Measurements from ENCODE around the gene ZBTB20. TPM values are rescaled to one million over a fixed set of nuclear protein-coding genes. Genes with fewer than 3 reads are reported as not detected.

The ZBTB20 gene
- total RNA-seq, 1 donor from 2014 or later = 32.5 TPM

DNA sequence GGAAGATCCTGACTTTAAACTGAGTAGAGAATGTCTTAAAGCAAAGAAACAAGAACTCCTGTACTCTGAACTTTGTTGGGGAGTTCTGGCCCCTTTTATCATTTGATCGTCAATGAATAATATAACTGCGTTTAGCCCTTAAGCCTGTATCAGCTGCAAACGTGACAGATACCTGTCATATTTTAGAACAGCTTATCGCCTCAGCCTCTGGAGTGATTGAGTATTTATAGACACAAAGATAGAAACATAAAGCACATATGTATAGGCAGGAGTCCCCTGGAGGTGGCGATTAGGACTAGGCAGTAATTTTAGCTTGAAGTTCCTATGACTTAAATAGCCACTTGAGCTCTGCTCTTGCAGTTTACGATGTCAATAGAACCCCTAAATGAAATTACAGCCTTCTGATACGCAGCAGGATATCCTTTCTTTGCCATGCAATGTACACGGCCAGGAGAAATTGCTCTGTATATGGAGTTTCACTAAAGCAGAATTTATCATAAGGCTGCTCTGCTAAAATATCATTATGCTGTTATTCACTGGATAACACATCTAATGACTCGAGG lies 531.5 kb downstream of the ZBTB20 start:
- no peak for DNase-seq (ENCODE audit: low read depth)
- no peak overlapping the region for H3K4me3 ChIP-seq (ENCODE audit: low read depth, low read length)
- no peaks in the 10 kb centered on the region for H3K27me3 ChIP-seq (ENCODE audit: control insufficient read depth, insufficient read depth, low read length)
- TF ChIP-seq, protein P1, sequence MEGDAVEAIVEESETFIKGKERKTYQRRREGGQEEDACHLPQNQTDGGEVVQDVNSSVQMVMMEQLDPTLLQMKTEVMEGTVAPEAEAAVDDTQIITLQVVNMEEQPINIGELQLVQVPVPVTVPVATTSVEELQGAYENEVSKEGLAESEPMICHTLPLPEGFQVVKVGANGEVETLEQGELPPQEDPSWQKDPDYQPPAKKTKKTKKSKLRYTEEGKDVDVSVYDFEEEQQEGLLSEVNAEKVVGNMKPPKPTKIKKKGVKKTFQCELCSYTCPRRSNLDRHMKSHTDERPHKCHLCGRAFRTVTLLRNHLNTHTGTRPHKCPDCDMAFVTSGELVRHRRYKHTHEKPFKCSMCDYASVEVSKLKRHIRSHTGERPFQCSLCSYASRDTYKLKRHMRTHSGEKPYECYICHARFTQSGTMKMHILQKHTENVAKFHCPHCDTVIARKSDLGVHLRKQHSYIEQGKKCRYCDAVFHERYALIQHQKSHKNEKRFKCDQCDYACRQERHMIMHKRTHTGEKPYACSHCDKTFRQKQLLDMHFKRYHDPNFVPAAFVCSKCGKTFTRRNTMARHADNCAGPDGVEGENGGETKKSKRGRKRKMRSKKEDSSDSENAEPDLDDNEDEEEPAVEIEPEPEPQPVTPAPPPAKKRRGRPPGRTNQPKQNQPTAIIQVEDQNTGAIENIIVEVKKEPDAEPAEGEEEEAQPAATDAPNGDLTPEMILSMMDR (IDR thresholded peaks at IDR 0.05; ENCODE audit: insufficient read depth, low read length, poor library complexity, severe bottlenecking) = no peak
- H3K36me3 ChIP-seq (ENCODE audit: control insufficient read depth, insufficient read depth, low read length) = no peaks in the 10 kb centered on the region

DNA sequence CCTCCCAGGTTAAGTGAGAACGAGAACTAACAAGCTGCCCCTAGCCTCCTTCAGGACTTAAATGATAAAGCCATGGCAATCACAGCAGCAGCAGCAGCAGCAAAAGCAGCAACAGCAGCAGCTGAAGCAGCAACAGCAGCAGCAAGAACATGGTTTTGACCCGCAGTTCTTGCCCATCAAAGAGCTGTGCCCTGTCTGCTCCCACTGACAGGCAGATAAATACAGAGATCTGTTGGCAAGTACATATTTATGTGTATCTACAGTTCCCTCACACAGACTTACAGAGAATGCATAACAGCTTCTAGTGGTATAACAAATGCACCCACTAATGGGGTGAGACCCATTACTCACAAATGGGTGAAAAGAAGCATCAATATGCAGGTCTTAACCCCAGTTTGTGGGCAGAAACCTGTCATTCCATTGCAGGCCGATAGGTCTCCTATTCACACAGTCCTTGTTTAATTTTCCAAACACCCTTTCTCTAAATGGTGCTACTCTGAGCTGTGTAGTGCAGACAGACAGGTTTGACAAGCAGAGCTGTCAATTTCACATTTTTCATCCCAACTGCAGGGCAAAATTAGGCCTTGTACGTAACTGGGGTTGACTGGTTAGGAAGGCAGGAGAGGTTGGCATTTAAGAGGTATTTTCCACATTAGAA lies 537.0 kb downstream of the ZBTB20 start:
- H3K36me3 ChIP-seq (ENCODE audit: control insufficient read depth, insufficient read depth, low read length) = no peaks in the 10 kb centered on the region
- TF ChIP-seq, protein P1 (IDR thresholded peaks at IDR 0.05; ENCODE audit: insufficient read depth, low read length, poor library complexity, severe bottlenecking) = no peak
- no peak for DNase-seq (ENCODE audit: low read depth)
- H3K4me3 ChIP-seq (ENCODE audit: low read depth, low read length) = no peak overlapping the region
- H3K27me3 ChIP-seq (ENCODE audit: control insufficient read depth, insufficient read depth, low read length) = no peaks in the 10 kb centered on the region

DNA sequence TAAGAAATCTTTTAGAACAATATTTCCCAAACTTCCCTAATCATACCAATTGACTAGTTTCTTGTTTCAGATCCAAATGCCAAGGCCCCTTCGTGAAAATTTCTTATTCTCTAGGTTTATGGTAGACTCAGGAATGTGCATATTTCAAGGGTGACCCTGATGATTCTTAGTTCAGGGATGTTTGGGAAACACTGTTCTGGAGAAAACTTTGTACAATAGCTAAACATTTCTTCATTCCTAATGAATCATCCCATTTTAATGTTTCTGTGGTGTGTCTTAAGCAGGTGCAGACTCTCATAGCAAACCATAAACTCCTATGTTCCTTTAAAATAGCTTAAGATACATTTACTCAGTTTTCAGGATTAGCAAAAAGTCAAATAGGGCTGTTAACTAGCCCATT lies 538.8 kb downstream of the ZBTB20 start:
- Histone ChIP-seq H3K36me3 (ENCODE audit: control insufficient read depth, insufficient read depth, low read length) (no peaks in the 10 kb centered on the region), H3K27me3 (ENCODE audit: control insufficient read depth, insufficient read depth, low read length) (no peaks in the 10 kb centered on the region), H3K4me3 (ENCODE audit: low read depth, low read length) (no peak overlapping the region)
- peak; percentile 91 for DNase-seq (ENCODE audit: low read depth)
- TF ChIP-seq, protein P1 (IDR thresholded peaks at IDR 0.05; ENCODE audit: insufficient read depth, low read length, poor library complexity, severe bottlenecking) = no peak

DNA sequence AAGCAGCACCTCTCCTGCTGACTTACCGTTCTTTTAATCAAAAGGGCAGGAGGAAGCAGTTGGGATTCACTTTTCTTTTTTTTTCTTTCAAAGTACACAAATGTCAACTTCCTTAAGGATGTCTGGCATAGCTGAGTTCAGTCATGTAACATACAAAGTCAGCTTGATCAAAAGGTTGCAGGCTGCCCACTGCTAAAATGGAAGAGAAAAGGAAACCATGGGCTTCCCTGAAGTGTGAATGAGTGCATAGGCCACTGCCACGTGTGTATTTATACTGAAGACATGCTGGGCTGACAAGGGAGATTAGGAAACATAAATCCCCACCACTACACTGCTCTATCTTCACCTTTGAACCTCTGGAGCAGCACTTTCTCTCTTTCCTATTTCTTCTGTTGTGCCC lies 540.8 kb downstream of the ZBTB20 start:
- H3K27me3 ChIP-seq (ENCODE audit: control insufficient read depth, insufficient read depth, low read length) = no peaks in the 10 kb centered on the region
- TF ChIP-seq, protein P1 (IDR thresholded peaks at IDR 0.05; ENCODE audit: insufficient read depth, low read length, poor library complexity, severe bottlenecking) = no peak
- H3K36me3 ChIP-seq (ENCODE audit: control insufficient read depth, insufficient read depth, low read length) = no peaks in the 10 kb centered on the region
- no peak overlapping the region for H3K4me3 ChIP-seq (ENCODE audit: low read depth, low read length)
- DNase-seq (ENCODE audit: low read depth) = no peak

DNA sequence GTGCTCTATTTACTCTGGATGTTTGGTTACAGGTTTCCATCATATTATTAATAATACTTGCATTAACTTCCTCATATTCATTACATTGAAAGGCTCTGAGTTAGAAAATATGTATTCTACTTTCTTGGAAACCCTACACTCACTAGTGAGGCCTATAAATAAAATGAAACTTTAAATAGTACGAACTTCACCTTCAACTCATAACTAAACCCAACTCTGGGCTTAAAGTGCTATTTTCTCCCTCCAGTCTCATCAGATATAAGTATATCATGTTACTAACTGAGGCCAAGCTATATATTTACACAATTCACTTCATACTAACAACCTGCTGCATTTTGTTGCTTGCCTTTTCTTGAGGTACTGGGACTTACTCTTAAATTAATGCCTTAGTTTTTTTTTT lies 546.5 kb downstream of the ZBTB20 start:
- H3K36me3 ChIP-seq (ENCODE audit: control insufficient read depth, insufficient read depth, low read length) = no peaks in the 10 kb centered on the region
- no peaks in the 10 kb centered on the region for H3K27me3 ChIP-seq (ENCODE audit: control insufficient read depth, insufficient read depth, low read length)
- TF ChIP-seq, protein P1 (IDR thresholded peaks at IDR 0.05; ENCODE audit: insufficient read depth, low read length, poor library complexity, severe bottlenecking) = no peak
- H3K4me3 ChIP-seq (ENCODE audit: low read depth, low read length) = no peak overlapping the region
- DNase-seq (ENCODE audit: low read depth) = no peak

DNA sequence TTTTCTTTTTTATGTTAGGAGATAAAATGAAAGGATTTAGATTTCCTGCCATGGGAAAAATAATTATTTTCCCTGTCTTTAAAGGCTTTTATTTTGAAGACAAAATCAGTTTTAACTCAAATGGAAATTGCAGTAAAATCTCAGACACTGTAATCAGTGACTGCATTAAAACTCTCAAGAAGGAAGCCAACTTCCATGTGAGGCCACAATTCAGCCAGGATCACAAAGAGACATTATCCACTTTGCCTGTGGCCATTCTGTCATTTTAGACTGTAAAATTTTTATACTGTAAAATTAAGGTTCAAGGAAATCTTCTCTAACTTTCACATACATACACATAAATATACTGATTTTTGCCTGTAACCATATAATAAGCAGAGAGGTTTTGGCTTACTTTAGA lies 549.2 kb downstream of the ZBTB20 start:
- Histone ChIP-seq H3K4me3 (ENCODE audit: low read depth, low read length) (no peak overlapping the region), H3K27me3 (ENCODE audit: control insufficient read depth, insufficient read depth, low read length) (no peaks in the 10 kb centered on the region), H3K36me3 (ENCODE audit: control insufficient read depth, insufficient read depth, low read length) (no peaks in the 10 kb centered on the region)
- TF ChIP-seq, protein P1 (IDR thresholded peaks at IDR 0.05; ENCODE audit: insufficient read depth, low read length, poor library complexity, severe bottlenecking) = no peak
- DNase-seq (ENCODE audit: low read depth) = no peak
